ENCODE data around the gene ZNF195. TPM values are rescaled to one million over a fixed set of nuclear protein-coding genes. Genes with fewer than 3 reads are reported as not detected.
"Not testable (repeated sequence)": the region's sequence is repeated elsewhere in the genome, so short reads cannot be mapped to it uniquely, and the experiment has no call there.

ZNF195 gene
- 10 to 100 TPM; 22.4 to 35.3 (median 27.1) TPM for total RNA-seq

DNA sequence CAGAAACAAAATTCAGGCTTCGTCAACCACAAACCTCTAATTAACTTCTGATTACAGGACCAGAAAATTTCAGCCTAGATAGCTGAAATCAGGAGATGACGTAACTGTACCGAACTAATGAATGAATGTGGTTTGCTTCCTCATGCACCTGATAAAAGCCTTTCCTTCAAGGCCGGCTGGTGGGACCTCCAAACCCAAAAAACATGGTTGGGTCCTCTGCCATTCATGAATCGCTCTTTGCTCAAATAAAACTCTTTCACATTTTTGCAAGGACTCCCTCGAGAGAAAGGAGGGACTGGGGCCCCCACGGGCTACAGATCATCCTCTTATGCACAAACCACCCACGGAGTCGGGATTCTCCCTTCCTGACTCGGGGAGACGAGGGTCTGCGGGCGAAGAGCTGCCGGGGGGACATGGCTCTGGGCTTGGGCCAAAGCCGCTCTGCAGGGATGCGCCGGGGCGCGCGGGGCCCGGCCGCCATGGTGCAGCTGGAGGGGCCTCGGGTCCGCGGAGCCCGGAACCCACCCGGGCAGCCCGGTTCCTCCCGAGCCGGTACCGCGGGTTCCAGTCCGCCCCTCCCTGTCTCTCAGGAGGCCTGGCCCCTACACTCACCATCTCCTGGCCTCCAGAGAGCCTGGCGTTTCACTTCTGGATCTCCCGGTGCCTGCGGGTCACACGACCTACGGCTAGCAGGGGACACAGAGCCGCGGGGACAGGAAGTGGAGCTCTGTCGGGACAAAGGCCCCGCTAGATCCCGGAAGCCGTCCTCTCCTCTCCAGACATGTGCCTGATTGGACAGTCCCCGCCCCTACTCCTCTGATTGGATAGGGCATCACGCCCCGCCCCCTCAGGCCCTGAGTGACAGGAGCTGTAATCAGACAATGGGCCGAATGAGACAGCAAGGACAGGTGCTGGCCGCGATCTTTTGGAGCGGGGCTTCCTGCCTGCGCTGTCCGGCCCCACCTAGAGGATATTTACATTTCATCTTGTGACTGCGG lies at the start of gene ZNF195:
TSS of gene ZNF195 (minus strand) at position 721 of the 998 bp plus-strand sequence. CDS start at position 615, 106 bp downstream.
- TF ChIP-seq, protein P1, sequence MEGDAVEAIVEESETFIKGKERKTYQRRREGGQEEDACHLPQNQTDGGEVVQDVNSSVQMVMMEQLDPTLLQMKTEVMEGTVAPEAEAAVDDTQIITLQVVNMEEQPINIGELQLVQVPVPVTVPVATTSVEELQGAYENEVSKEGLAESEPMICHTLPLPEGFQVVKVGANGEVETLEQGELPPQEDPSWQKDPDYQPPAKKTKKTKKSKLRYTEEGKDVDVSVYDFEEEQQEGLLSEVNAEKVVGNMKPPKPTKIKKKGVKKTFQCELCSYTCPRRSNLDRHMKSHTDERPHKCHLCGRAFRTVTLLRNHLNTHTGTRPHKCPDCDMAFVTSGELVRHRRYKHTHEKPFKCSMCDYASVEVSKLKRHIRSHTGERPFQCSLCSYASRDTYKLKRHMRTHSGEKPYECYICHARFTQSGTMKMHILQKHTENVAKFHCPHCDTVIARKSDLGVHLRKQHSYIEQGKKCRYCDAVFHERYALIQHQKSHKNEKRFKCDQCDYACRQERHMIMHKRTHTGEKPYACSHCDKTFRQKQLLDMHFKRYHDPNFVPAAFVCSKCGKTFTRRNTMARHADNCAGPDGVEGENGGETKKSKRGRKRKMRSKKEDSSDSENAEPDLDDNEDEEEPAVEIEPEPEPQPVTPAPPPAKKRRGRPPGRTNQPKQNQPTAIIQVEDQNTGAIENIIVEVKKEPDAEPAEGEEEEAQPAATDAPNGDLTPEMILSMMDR (IDR thresholded peaks at IDR 0.05): no peak
- DNase-seq (ENCODE audit: low spot score): peak; percentile 99
- peak; percentile 99 for ATAC-seq (ENCODE audit: low FRiP score)

DNA sequence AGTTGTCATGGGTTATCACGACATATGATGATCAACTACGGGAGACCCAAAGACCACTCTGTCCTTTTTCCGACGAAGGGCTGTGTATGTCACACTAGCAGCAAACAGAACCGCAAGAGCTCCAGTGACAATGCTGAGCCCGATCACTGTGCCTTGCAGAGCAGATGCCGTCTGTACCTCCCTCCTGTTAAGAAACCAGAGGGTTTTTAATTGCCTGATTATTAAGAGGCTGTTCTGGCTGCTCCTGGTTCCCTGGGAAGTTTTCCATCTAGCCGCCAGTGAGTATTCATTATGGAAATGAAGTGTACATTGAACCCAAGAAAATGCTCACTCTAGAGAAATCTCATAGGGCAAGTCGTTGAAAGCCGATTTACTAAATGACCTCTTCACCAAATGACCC lies 49.1 kb upstream of the ZNF195 start:
- not testable (repeated sequence) for ATAC-seq (ENCODE audit: low FRiP score); DNase-seq (ENCODE audit: low spot score)

DNA sequence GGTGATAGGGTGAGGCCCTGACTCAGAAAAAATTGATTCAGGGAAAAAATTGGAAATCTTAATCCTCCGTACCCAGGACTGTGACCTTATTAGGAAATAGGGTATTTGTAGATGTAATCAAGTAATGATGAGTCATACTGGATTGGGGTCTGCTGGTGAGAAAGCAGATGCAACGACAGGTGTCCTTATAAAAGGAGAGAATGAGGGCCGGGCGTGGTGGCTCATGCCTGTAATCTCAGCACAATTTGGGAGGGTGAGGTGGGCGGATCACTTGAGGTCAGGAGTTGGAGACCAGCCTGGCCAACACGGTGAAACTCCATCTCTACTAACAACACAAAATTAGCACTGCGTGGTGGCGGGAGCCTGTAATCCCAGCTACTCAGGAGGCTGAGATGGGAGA lies 47.6 kb upstream of the ZNF195 start:
- not testable (repeated sequence) for DNase-seq (ENCODE audit: low spot score); ATAC-seq (ENCODE audit: low FRiP score)

DNA sequence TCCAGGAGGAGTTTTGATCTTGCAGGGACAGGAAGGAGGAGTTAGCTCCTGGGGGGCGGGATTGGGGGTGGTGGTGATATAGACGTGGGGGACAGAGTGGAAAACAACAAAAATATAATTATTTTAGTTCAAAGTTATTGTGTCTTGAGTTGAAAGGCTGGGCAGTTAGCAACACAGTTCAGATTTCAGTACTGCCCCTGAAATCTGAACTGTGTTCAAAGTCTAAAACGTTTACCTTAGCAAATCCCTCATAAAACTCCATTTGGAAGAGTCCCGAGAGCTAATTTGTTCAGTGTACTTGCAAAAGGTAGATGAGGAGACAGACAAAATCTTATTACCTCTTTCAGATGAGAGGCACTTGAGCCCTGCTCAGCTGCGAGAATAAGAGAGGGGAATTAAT lies 45.0 kb upstream of the ZNF195 start:
- not testable (repeated sequence) for DNase-seq (ENCODE audit: low spot score); ATAC-seq (ENCODE audit: low FRiP score)

DNA sequence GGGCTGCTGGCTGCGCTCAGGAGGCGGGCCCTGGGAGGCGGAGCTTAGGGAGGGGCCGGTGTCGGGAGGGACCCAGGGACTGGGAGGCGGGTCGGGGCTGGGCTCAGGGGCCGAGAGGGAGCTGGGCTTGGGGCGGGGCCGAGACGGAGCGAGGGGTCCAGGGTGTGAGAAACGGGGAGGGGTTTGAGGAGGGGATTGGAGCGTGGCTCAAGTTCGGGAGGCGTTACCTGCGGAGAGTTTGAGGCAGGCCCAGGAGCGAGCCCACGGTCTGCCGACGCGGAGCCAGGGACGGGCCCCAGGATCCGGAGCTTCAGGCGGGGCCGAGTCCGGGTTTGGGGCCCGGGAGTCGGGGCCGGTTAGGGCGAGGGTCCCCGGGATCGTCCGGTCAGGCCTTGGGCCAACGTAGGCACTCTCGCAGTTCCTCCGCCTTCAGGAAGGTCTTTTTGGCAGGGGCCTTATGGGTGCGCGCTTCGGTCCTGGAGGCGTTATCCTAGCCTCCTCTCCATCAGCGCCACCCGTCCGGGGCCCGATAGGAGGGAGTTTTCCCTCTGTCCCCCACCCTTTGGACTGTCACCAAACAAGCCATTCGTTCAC lies 44.3 kb upstream of the ZNF195 start:
- not testable (repeated sequence) for DNase-seq (ENCODE audit: low spot score); ATAC-seq (ENCODE audit: low FRiP score)

DNA sequence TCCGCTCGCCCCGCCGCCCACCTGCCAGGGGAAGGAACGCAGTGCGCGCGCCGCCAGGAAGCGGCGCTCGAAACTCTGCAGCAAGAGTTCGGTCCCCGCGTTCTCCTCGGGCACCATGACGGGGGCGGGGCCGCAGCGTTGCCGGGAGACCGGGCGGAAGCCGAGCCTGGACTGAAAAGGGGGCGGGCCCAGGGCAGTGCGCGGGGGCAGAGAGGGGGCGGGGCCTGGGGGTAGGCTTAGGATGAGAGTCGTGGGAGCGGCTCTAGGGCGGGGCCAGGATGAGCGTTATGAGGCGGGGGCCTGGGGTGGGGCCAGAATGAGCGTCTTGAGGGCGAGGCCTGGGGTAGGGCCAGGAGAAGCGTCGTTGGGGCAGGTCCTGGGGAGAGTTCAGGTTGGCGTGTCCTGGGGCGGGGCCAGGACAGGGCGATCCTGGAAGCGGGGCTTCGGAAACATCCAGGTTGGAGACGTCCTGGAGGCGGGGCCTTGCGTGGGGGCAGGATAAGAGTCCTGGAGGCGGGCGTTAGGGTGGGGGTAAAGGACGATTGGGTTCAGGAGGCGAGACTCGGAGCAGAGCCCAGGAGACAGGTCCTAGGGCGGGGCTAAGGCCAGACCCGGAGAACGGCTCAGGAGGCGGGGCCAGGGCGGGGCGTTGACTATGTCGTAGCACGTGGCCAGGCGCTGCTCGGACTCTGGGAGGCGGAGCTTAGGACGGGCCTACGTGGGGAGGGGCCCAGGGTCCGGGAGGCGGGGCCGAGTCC lies 43.6 kb upstream of the ZNF195 start:
- DNase-seq (ENCODE audit: low spot score): peak; percentile 96
- peak; percentile 100 for ATAC-seq (ENCODE audit: low FRiP score)

DNA sequence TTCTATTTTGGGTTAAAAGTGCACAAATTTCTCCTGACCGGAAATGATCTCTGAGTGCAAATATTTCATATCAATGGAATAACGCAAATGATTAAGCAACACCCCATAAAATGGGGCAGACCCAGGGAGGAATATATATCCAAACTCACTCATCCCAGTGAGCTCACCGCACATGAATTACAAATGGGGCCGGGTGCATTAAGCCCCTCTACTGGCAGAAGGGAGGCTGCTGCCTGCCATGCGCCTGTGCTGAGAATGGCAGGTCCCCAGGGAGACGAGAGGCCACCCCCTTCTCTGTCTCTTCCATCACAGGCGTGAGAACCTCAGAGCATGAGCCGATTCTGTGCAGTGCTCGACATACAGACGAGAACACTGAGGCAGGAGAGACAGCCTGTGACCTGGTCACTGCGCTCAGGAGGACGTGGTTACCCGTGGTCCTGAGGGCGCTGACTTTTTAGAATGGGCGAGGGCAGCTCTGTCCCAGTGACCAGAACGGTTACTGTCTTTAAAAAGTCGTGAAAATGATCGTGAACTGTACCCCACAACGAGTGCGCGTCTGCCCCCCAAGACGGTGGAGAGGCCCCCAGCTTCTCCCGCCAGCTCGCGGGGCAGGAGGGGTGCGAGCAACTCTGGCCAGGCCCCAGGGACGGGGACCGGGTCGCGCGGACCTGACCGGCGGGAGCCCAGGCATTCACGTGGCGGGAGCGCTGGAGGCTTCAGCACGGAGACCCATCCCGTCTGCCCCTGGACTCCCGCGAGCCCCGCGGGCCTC lies 42.8 kb upstream of the ZNF195 start:
- ATAC-seq (ENCODE audit: low FRiP score); DNase-seq (ENCODE audit: low spot score): not testable (repeated sequence)

DNA sequence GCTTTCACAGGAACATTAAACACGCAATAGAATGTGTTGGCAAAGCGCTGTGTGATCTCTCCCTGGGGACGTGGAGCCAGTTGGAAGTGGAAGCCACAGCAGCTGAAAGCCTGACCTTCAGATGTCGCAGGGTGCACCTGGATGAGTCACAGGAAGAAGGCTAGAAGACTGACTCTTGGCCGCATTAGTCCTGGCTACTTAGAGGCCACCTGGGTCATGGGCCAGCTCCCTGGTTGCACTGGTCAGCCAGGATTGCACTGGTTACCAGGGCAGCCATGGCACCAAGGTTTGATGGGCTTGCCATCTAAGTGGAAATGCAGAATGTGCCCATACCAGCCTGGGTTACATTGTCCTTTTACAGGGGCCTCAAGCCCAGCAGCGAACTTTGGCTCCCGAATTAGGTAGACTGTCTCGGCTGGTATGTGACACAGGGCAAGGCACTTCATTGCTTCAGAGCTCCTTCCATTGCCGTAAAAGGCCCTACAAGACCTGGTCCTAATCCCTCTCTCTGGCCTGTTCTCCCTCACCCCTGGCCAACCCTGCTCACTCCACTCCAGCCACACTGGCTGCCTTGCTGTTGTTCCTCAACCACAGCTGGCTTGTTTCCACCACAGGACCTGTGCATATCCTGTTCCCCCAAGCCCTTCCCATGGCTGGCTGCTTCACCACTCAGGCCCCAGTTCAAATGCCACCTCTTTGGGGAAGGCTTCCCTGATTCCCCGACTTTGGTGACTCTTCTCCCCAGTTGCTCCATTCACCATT lies 41.5 kb upstream of the ZNF195 start:
- not testable (repeated sequence) for ATAC-seq (ENCODE audit: low FRiP score); DNase-seq (ENCODE audit: low spot score)

DNA sequence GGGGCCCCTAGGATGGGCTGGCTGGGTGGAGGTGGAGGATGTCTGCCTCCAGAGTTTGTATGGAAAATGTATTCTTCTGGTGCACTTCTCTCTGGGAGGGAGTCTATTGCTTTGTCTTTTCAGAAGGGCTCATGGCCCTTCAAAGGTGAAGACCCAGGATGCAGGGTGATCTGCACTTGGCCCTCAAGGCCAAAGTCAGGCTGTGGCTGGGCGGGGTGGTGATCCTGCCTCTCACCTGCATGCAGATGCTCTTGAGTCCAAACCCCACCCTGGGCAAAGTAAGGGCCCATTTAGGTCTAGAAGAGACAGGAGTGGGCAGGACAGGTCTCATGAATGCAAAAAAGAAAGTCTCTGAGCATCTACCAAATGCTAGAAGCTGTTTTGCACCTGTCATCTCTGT lies 40.5 kb upstream of the ZNF195 start:
- not testable (repeated sequence) for ATAC-seq (ENCODE audit: low FRiP score); DNase-seq (ENCODE audit: low spot score)

DNA sequence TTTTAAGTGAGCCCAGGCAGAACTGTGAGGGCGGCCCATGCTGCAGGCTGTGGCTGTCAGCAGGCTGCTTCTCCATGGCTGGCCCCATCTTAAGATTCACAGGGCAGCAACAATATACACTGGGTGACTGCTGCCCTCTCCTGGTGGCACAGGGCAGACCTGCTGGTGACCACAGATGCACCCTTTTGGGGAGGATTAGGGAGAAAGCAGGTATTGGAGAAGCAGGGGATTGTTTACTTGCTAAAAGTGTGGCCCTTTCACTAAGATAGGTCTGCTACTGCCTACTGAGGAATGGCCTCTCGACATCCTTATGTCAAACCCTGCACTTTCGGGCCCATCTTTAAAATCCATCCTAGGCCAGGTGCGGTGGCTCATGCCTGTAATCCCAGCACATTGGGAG lies 38.1 kb upstream of the ZNF195 start:
- not testable (repeated sequence) for DNase-seq (ENCODE audit: low spot score); ATAC-seq (ENCODE audit: low FRiP score)
- TF ChIP-seq, protein P1 (IDR thresholded peaks at IDR 0.05): peak in 1 of 3 donors; percentile 14

DNA sequence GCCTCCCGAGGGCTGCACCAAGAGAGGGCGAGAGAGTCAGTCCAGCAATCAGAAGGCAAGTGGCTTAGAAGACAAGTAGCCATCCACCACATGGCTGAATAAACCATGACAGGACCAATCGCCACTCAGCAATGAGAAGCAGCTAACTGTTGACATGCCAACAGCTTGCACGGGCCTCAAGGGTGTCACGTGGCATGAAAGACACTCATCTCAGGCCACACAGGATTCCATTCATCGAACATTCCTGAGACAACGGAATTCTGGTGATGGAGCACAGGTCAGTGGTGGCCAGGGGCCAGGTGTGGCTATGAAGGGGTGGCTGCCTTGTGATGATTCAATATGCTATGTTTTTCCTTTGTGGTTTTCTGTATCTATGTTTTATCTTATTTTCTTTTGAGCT lies 36.4 kb upstream of the ZNF195 start:
- DNase-seq (ENCODE audit: low spot score); ATAC-seq (ENCODE audit: low FRiP score): not testable (repeated sequence)

DNA sequence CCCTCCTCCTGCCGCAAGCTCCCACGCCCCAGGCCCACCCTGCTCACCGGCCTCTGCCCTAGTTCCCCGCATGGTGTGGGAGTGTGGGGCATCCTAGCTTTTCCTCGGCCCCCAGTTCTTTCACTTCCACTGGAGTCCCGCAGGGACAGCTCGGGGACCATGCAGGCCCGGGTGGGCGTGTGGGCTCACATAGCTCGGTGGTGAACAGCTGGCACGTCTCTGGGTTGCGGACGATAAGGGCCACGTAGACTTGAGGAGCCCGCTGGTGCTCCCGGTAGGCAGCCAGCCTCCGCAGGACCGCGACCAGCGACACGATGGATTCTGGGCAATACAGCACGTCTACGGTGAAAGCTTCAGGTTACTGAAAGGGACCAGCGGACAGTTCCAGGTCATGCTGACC lies 34.7 kb upstream of the ZNF195 start:
- not testable (repeated sequence) for ATAC-seq (ENCODE audit: low FRiP score); DNase-seq (ENCODE audit: low spot score)

All from omental fat pad (tissue), 4 donors.